ENCODE measurements around the gene RPP25.

DNA sequence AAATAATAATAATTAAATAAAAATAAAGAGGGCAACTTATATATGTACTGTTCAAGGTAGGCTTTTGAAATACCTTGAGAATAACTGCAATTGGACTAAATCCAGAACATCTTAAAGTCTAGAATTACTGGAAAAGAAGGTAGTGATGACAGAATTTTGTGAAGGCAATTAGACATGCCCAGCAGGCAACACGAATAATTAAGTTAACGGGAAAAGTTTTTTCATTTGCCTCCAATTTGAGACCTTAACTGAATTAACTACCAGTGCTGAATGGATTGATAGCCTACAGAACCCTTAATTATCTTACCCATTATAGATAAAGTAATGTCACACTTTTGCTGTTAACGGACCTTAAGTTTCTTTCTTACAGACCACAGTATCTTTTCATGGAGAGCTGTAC is 32.0 kb downstream of the RPP25 start:
- TF ChIP-seq, protein P1, sequence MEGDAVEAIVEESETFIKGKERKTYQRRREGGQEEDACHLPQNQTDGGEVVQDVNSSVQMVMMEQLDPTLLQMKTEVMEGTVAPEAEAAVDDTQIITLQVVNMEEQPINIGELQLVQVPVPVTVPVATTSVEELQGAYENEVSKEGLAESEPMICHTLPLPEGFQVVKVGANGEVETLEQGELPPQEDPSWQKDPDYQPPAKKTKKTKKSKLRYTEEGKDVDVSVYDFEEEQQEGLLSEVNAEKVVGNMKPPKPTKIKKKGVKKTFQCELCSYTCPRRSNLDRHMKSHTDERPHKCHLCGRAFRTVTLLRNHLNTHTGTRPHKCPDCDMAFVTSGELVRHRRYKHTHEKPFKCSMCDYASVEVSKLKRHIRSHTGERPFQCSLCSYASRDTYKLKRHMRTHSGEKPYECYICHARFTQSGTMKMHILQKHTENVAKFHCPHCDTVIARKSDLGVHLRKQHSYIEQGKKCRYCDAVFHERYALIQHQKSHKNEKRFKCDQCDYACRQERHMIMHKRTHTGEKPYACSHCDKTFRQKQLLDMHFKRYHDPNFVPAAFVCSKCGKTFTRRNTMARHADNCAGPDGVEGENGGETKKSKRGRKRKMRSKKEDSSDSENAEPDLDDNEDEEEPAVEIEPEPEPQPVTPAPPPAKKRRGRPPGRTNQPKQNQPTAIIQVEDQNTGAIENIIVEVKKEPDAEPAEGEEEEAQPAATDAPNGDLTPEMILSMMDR (IDR thresholded peaks at IDR 0.05; ENCODE audit: insufficient read depth, low read length, poor library complexity, severe bottlenecking), result no peak
- no peak for TF ChIP-seq EZH2phosphoT487 (conservative IDR thresholded peaks at IDR 0.05; ENCODE audit: low read length)
